Activated T-cell treated with anti-CD3 and anti-CD28 coated beads, Interleukin-2, amount 50 U/mL, for 4 hours (primary cell): ENCODE results near the gene CACNG1. TPM values are rescaled to one million over a fixed set of nuclear protein-coding genes. Genes with fewer than 3 reads are reported as not detected.
A peak's percentile ranks its signal among the peaks of the same experiment; 100 is the strongest.
"Not testable (repeated sequence)": the region's sequence is repeated elsewhere in the genome, so short reads cannot be mapped to it uniquely, and the experiment has no call there.

Experiments used
- ATAC-seq, 2 donors: fragments of 200-7000 bp; cut with Tn5 transposase; one replicate each; pipeline ENCODE4 v1.10.0; 2021
- DNase-seq: peaks from one replicate; pipeline ENCODE4 v3.0.0-alpha.2; 2020
- H3K27me3 Mint-ChIP-seq: one replicate; pipeline ENCODE4 v1.8.0; 2021; ENCODE audit warnings: low read depth, mixed read lengths
- H3K36me3 Mint-ChIP-seq: one replicate; pipeline ENCODE4 v1.8.0; 2022; ENCODE audit warnings: mixed read lengths; ENCODE audit not compliant: insufficient read depth
- H3K4me1 Mint-ChIP-seq: one replicate; pipeline ENCODE4 v1.8.0; 2021; ENCODE audit warnings: low read depth, mixed read lengths
- H3K4me3 Mint-ChIP-seq: one replicate; pipeline ENCODE4 v1.8.0; 2021; ENCODE audit warnings: mild to moderate bottlenecking, moderate library complexity, mixed read lengths
- H3K9me3 Mint-ChIP-seq: one replicate; pipeline ENCODE4 v1.8.0; 2021; ENCODE audit warnings: mixed read lengths
- total RNA-seq, 3 donors: library from RNA; stranded (reverse); gene quantifications; one replicate each; pipeline ENCODE4 v1.2.1, GENCODE V29; 2021

Gene CACNG1
- total RNA-seq, 3 donors from 2014 or later = not detected

- DNase-seq (no peak), ATAC-seq (peak in 1 of 2 donors; percentile 46)
- H3K4me1 Mint-ChIP-seq = no peaks in the 10 kb centered on the region
- H3K27me3 Mint-ChIP-seq = peaks cover 3% of the 10 kb centered on the region
- H3K9me3 Mint-ChIP-seq = no peaks in the 10 kb centered on the region
- H3K36me3 Mint-ChIP-seq = peaks cover 1% of the 10 kb centered on the region
- no peak overlapping the region for H3K4me3 Mint-ChIP-seq
These were observed 8.9 kb upstream of the CACNG1 start for GRCh38 chr17:67035131-67036083.

DNA sequence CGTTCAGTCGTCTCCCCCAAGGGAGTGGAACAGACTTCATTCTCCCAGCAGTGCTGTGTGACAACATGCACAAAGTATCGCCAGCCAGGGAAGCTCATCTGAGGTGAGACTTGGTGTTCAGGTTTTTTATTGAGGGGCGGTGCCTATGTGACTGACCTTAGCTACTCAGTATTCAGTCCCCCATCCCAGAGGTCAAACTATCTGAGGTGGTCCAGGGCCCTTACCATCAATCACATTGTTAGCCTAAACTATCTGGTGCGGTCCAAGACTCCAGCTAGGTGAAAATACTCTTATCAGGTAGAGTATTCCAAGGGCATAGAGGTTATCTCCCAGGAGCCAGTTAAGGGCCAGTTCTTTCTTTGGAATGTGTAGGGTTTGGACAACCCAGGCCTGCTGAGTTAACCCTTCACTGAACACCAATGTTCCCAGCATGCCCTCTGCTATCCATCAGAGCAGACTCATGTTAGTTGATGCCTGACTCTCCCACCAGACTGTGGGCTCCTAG, 5.4 kb upstream of the CACNG1 start:
- DNase-seq (no peak), ATAC-seq (no peak)
- Mint-ChIP-seq H3K4me1 (no peaks in the 10 kb centered on the region), H3K9me3 (no peaks in the 10 kb centered on the region), H3K36me3 (peaks cover 1% of the 10 kb centered on the region), H3K4me3 (no peak overlapping the region), H3K27me3 (peaks cover 5% of the 10 kb centered on the region)

GRCh38 chr17:67040652-67041051, 3.7 kb upstream of the CACNG1 start:
- H3K9me3 Mint-ChIP-seq = no peaks in the 10 kb centered on the region

DNA sequence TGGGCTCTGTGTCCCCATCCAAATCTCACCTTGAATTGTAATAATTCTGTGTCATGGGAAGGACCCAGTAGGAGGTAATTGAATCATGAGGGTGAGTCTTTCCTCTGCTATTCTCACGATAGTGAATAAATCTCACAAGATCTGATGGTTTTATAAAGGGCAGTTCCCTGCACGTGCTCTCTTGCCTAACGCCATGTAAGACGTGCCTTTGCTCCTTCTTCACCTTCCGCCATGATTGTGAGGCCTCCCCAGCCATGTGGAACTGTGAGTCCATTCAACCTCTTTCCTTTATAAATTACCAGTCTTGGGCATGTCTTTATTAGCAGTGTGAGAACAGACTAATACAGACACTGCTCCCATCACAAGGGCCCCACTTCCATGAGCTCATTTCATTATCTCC, 3.2 kb upstream of the CACNG1 start:
- not testable (repeated sequence) for H3K27me3 Mint-ChIP-seq, DNase-seq, H3K4me3 Mint-ChIP-seq, H3K4me1 Mint-ChIP-seq, H3K36me3 Mint-ChIP-seq, H3K9me3 Mint-ChIP-seq, ATAC-seq

More at GRCh38 chr17:67040652-67041051, 3.7 kb upstream of the CACNG1 start:
- no peak for DNase-seq
- no peak for ATAC-seq
- Mint-ChIP-seq H3K4me3 (no peak overlapping the region), H3K27me3 (peaks cover 7% of the 10 kb centered on the region), H3K4me1 (no peaks in the 10 kb centered on the region), H3K36me3 (peaks cover 1% of the 10 kb centered on the region)

- no peak for ATAC-seq
- no peak overlapping the region for H3K4me3 Mint-ChIP-seq
- DNase-seq = no peak
- peaks cover 5% of the 10 kb centered on the region for H3K27me3 Mint-ChIP-seq
- H3K4me1 Mint-ChIP-seq = no peaks in the 10 kb centered on the region
- no peaks in the 10 kb centered on the region for H3K36me3 Mint-ChIP-seq
- no peaks in the 10 kb centered on the region for H3K9me3 Mint-ChIP-seq
These were observed 2.8 kb upstream of the CACNG1 start for GRCh38 chr17:67041531-67041930.

DNA sequence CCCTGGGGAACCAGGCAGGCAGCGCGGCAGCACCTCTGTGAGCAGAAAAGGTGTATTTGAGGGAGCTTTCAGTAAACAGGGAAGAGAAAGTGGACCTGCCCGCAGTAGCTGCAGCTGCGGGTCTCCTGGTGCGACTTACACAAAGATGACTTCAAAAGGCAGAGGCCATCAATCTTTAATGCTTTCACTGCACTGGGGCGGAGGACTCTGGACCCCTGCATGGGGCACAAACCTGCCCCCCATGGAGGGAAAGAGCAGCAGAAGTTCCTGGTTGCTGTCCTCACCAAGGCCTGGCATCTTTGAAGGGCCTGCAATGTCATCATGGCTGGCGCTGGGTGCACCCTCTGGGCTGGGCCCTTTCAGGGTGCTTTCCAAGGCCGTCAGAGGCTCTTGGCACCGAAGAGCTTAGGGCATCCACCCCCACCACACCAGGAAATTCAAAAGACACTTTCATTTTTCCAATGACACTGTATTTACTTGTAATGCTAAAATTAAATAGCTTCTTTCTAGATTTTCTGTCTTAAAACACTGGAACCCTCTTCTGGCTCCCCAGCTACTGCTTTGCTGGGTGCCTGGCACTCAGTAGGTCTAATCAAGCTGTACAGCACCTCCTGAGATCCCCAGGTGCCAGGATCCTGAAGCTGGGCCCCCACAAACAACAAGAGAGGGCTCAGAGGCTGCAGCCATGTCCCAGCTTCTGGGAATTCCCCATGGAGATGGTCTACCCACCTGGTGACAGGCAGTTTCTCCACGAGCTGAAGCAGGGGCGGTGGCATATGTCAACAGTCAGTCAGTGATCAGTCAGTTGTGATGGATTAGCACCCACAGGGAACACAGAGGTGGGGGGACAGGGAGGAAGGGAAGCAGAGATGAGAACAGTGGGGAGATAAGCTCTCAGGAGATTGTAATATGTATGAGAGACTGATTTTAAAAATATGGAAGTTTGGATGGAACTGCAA, 2.1 kb upstream of the CACNG1 start:
- Mint-ChIP-seq H3K4me3 (no peak overlapping the region), H3K27me3 (peaks cover 5% of the 10 kb centered on the region), H3K9me3 (no peaks in the 10 kb centered on the region), H3K4me1 (no peaks in the 10 kb centered on the region), H3K36me3 (no peaks in the 10 kb centered on the region)
- no peak for ATAC-seq
- no peak for DNase-seq

DNA sequence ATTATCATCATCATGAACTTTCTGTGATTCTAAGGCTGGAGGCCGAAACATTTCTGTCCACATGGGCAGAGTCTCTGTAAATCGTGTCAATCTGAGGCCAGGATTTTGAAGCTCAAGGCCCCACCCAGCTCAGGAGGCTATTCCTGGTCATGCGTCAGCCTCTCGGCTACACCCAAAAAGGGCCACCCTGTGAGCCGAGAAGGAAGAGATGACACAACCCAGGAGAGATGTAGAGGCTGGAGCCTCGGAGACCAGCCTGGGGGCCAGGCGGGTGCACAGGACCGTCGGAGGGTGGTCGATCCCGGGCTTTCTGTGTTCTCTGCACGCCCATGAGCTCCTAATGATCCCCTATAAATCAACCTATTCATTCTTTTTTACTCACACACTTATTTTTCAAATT, 1.1 kb upstream of the CACNG1 start:
- H3K4me1 Mint-ChIP-seq = no peaks in the 10 kb centered on the region
- no peaks in the 10 kb centered on the region for H3K36me3 Mint-ChIP-seq
- DNase-seq (no peak), ATAC-seq (no peak)
- peaks cover 5% of the 10 kb centered on the region for H3K27me3 Mint-ChIP-seq
- peaks cover 10% of the 10 kb centered on the region for H3K9me3 Mint-ChIP-seq
- no peak overlapping the region for H3K4me3 Mint-ChIP-seq

GRCh38 chr17:67044940-67045339, 586 bp downstream of the CACNG1 start:
- Mint-ChIP-seq H3K36me3 (peaks cover 5% of the 10 kb centered on the region), H3K4me3 (no peak overlapping the region), H3K9me3 (peaks cover 20% of the 10 kb centered on the region), H3K4me1 (no peaks in the 10 kb centered on the region), H3K27me3 (peaks cover 3% of the 10 kb centered on the region)
- ATAC-seq = no peak
- DNase-seq = no peak

DNA sequence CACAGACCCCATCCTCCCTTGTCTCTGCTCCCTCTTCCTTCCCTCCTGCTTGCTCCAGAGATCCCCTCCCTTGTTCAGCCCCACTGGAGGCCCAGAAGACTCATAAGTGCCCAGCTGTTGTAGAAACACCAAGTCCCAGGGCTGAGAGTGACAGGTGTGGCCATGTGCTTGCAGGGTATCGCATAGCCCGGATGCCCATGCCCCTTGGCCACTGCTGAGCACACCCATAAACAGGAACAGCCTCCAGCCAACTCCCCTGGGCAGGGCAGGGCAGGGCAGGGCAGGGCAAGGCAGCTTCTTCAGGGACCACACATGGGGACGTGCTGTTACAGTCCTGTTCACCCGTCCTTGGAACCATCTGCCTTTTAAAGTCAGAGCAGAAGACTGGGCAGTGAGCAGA, 2.0 kb downstream of the CACNG1 start:
- Mint-ChIP-seq H3K9me3 (peaks cover 20% of the 10 kb centered on the region), H3K4me1 (no peaks in the 10 kb centered on the region), H3K4me3 (no peak overlapping the region), H3K36me3 (peaks cover 5% of the 10 kb centered on the region), H3K27me3 (peaks cover 2% of the 10 kb centered on the region)
- DNase-seq (no peak), ATAC-seq (no peak)

DNA sequence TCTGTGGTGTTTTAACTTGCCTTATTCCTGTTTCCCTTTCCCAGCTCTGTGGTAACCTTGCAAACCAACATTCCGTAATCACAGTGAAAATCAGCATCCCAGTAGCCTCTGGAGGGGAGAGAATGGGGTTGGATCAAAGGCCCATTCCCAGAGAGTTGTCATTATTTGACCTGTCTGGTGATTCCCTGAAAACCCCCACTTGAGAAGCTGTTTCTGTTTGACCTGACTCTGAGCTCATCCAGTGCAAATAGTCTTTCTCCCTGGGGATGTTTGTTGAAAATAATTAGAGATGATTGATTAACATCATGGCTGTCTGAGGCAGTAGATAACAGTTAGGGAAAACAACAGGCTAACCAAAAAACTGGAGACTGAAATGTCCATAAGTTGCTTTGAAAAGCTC, 3.0 kb downstream of the CACNG1 start:
- Mint-ChIP-seq H3K27me3 (peaks cover 2% of the 10 kb centered on the region), H3K9me3 (peaks cover 20% of the 10 kb centered on the region), H3K4me3 (no peak overlapping the region)

DNA sequence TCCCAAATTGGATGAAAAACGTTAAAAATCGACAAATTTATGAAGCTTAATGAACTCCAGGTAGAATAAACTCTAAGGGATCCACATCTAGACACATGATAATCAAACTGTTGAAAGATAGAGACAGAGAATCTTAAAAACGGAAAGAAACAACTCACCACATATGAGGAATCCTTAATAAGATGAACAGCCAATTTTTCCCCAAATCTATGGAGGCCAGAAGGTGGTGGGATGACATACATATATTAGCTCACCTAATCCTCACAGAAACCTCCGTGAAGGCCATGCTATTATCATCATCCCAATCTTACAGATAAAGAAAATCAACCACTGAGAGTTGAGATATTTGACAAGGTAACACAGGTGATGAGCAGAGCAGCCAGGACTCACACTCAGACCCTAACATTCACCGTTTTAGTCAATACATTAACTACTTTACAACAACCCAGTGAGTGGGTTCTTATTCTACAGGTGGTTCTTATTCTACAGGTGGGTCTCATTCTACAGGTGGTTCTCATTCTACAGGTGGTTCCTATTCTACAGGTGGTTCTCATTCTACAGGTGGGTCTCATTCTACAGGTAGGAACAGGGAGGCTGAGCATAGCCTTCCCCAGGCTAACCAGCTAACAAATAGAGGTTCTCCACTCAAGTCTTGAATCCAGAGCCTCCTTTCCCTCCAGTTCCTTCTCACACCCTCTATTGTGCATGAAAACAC, 4.8 kb downstream of the CACNG1 start:
- ATAC-seq = no peak
- Mint-ChIP-seq H3K4me3 (no peak overlapping the region), H3K4me1 (no peaks in the 10 kb centered on the region), H3K27me3 (peaks cover 1% of the 10 kb centered on the region), H3K36me3 (peaks cover 5% of the 10 kb centered on the region), H3K9me3 (peaks cover 20% of the 10 kb centered on the region)
- no peak for DNase-seq

More for the DNA sequence above, 3.0 kb downstream of the CACNG1 start:
- ATAC-seq (no peak), DNase-seq (no peak)
- Mint-ChIP-seq H3K36me3 (peaks cover 5% of the 10 kb centered on the region), H3K4me1 (no peaks in the 10 kb centered on the region)

DNA sequence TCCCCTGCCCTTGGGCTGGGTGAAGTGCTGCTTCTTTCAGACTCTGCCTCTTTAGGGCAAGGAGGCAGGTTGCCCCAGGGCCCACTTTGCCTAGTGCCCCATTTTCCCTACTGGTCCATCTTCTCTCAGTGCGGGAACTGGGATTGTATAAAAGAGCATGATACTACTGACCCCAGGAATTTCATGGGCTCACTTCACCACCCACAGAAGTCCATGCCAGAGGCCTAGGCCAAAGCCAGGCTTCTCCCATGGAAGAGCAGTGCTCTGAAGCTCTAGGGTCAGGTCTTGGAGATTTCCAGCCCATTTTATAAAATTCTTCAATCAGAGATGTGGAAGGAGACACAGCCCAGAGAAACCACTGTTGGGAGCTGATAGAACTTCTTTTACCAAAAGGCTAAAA, 5.7 kb downstream of the CACNG1 start:
- no peak for DNase-seq
- no peaks in the 10 kb centered on the region for H3K27me3 Mint-ChIP-seq
- no peaks in the 10 kb centered on the region for H3K4me1 Mint-ChIP-seq
- peaks cover 5% of the 10 kb centered on the region for H3K36me3 Mint-ChIP-seq
- peaks cover 20% of the 10 kb centered on the region for H3K9me3 Mint-ChIP-seq
- H3K4me3 Mint-ChIP-seq = no peak overlapping the region
- no peak for ATAC-seq

- DNase-seq (no peak), ATAC-seq (no peak)
- H3K36me3 Mint-ChIP-seq = peaks cover 5% of the 10 kb centered on the region
- H3K9me3 Mint-ChIP-seq = peaks cover 20% of the 10 kb centered on the region
- no peaks in the 10 kb centered on the region for H3K27me3 Mint-ChIP-seq
- no peaks in the 10 kb centered on the region for H3K4me1 Mint-ChIP-seq
- H3K4me3 Mint-ChIP-seq = no peak overlapping the region
These were observed 6.3 kb downstream of the CACNG1 start for GRCh38 chr17:67050471-67051154.
